HepG2 (cell line): ENCODE measurements around the gene GSK3A. TPM values are rescaled to one million over a fixed set of nuclear protein-coding genes. Genes with fewer than 3 reads are reported as not detected.

Source experiments
- ATAD3A ChIP-seq: sonication (generic); formaldehyde crosslinking; IDR thresholded peaks from 2 replicates; pipeline ENCODE4 v1.4.0; 2020; ENCODE audit warnings: missing genetic modification reagents
- ATF4 ChIP-seq, 2 experiments: fragments of 450-650 bp in 1 of 2; sonication (generic) in 1 of 2; formaldehyde crosslinking; IDR thresholded peaks; 2 replicates each; pipeline versions ENCODE4 v1.5.0 to v1.8.0; 2020 to 2022; ENCODE audit warnings: mild to moderate bottlenecking in 1 of 2, missing genetic modification reagents in 1 of 2
- ATRX ChIP-seq: sonication (generic); formaldehyde crosslinking; IDR thresholded peaks from 2 replicates; pipeline ENCODE4 v1.4.0; 2020; ENCODE audit warnings: missing genetic modification reagents, borderline replicate concordance
- GABPA ChIP-seq, 2 experiments: IDR thresholded peaks; 2 replicates each; pipeline ENCODE4 v1.6.1; 2011 to 2016; ENCODE audit warnings: low read depth in 2 of 2, low read length in 1 of 2, missing biosample characterization in 1 of 2, missing genetic modification characterization in 1 of 2
- HBP1 ChIP-seq: IDR thresholded peaks from 2 replicates; pipeline ENCODE4 v1.6.1; 2016; ENCODE audit warnings: low read depth, control low read depth
- MTERF4 ChIP-seq: sonication (generic); formaldehyde crosslinking; IDR thresholded peaks from 2 replicates; pipeline ENCODE4 v1.8.0; 2023; ENCODE audit warnings: mild to moderate bottlenecking, missing genetic modification reagents
- NBN ChIP-seq: fragments of 450-650 bp; conservative IDR thresholded peaks from 2 replicates; pipeline ENCODE4 v1.6.1; 2017
- NFKBIZ ChIP-seq: IDR thresholded peaks from 2 replicates; pipeline ENCODE4 v1.6.1; 2018; ENCODE audit warnings: missing genetic modification reagents, missing compliant biosample characterization
- NRL ChIP-seq: sonication (generic); formaldehyde crosslinking; IDR thresholded peaks from 2 replicates; pipeline ENCODE4 v1.5.0; 2020; ENCODE audit warnings: missing genetic modification reagents, mild to moderate bottlenecking, moderate library complexity, borderline replicate concordance
- PATZ1 ChIP-seq: sonication (generic); formaldehyde crosslinking; IDR thresholded peaks from 2 replicates; pipeline ENCODE4 v1.4.0; 2020; ENCODE audit warnings: missing genetic modification reagents
- RARA ChIP-seq: IDR thresholded peaks from 2 replicates; pipeline ENCODE4 v1.6.1; 2016; ENCODE audit warnings: missing genetic modification reagents, missing compliant biosample characterization
- RARG ChIP-seq: sonication (generic); formaldehyde crosslinking; IDR thresholded peaks from 2 replicates; pipeline ENCODE4 v1.4.0; 2020; ENCODE audit warnings: low read depth, mild to moderate bottlenecking, missing genetic modification reagents
- TP53 ChIP-seq: sonication (generic); formaldehyde crosslinking; conservative IDR thresholded peaks from 2 replicates; pipeline ENCODE4 v1.4.0; 2020; ENCODE audit warnings: missing genetic modification reagents
- ZFP36L1 ChIP-seq: sonication (generic); formaldehyde crosslinking; IDR thresholded peaks from 2 replicates; pipeline ENCODE4 v1.8.0; 2022; ENCODE audit warnings: mild to moderate bottlenecking, missing genetic modification reagents, moderate library complexity
- ZNF274 ChIP-seq: sonication (generic); formaldehyde crosslinking; IDR thresholded peaks from 2 replicates; pipeline ENCODE4 v1.5.1; 2020; ENCODE audit warnings: mild to moderate bottlenecking, missing genetic modification reagents
- ZNF292 ChIP-seq: sonication (generic); formaldehyde crosslinking; IDR thresholded peaks from 2 replicates; pipeline ENCODE4 v1.8.1; 2022; ENCODE audit warnings: mild to moderate bottlenecking, low read depth, missing genetic modification reagents, borderline replicate concordance
- ZNF446 ChIP-seq: sonication (generic); formaldehyde crosslinking; IDR thresholded peaks from 2 replicates; pipeline ENCODE4 v1.5.0; 2020; ENCODE audit warnings: mild to moderate bottlenecking, missing genetic modification reagents
- ZNF562 ChIP-seq: sonication (generic); formaldehyde crosslinking; IDR thresholded peaks from 2 replicates; pipeline ENCODE4 v1.8.0; 2022; ENCODE audit warnings: missing genetic modification reagents, borderline replicate concordance
- ZNF644 ChIP-seq: IDR thresholded peaks from 2 replicates; pipeline ENCODE4 v1.6.1; 2016; ENCODE audit warnings: low read depth
- ZNF75D ChIP-seq: sonication (generic); formaldehyde crosslinking; IDR thresholded peaks from 2 replicates; pipeline ENCODE4 v1.8.1; 2023; ENCODE audit warnings: missing genetic modification reagents, mild to moderate bottlenecking, borderline replicate concordance
- ZNF768 ChIP-seq: sonication (generic); formaldehyde crosslinking; IDR thresholded peaks from 2 replicates; pipeline ENCODE4 v1.4.0; 2020; ENCODE audit warnings: missing genetic modification reagents
- polyA plus RNA-seq, 8 experiments: library from polyadenylated mRNA; depleted of rRNA in 3 of 8; stranded (reverse) in 7 of 8; unstranded in 1 of 8; fragments of >200 nt; fragmentation: Illumina TruSeq in 4 of 8; extraction: Trizol in 4 of 8; gene quantifications; 2 replicates each; pipeline versions ENCODE4 v1.2.1 to v1.2.3, GENCODE V29; 2011 to 2016; ENCODE audit warnings: low read depth in 4 of 8, missing spikeins in 1 of 8, mixed read lengths in 1 of 8; ENCODE audit not compliant: insufficient read depth in 1 of 8
- total RNA-seq, 5 experiments: library from RNA; depleted of rRNA; stranded (reverse); fragments of >200 nt; fragmentation: Illumina TruSeq; extraction: Trizol; gene quantifications; 2 replicates each; pipeline ENCODE4 v1.2.3, GENCODE V29; 2016; ENCODE audit warnings: low read depth in 1 of 5
- TF ChIP-seq, protein P1 (sequence below): sonication (generic); formaldehyde crosslinking; IDR thresholded peaks from 2 replicates; pipeline ENCODE4 v1.4.0; 2020; ENCODE audit warnings: missing genetic modification reagents
- TF ChIP-seq, protein P2 (sequence below): sonication (generic); formaldehyde crosslinking; IDR thresholded peaks from 2 replicates; pipeline ENCODE4 v1.5.0; 2020; ENCODE audit warnings: mild to moderate bottlenecking, low read depth, missing genetic modification reagents, borderline replicate concordance

GSK3A gene
- total and polyA plus RNA-seq, 2 of the 13 experiments (the other 11 are each of a cell fraction or from before 2014, with no cell fraction given), result 16.9 to 52.5 TPM

GRCh38 chr19:42281827-42282762 is 39.7 kb upstream of the GSK3A start (continued):
- TF ChIP-seq ZFP36L1 (no peak), ZNF75D (CRISPR knock-in tag) (no peak), NFKBIZ (CRISPR knock-in tag) (no peak), MTERF4 (CRISPR knock-in tag) (no peak), ATAD3A (CRISPR knock-in tag) (no peak), GABPA (IDR thresholded peaks at IDR 0.05; ENCODE audit: low read depth, low read length) (no peak), GABPA (CRISPR knock-in tag; IDR thresholded peaks at IDR 0.05; ENCODE audit: low read depth) (no peak), ZNF446 (CRISPR knock-in tag) (no peak), ATRX (CRISPR knock-in tag) (no peak), RARA (CRISPR knock-in tag) (no peak), ZNF562 (no peak), HBP1 (CRISPR knock-in tag) (peak; percentile 73), RARG (CRISPR knock-in tag) (no peak), ZNF768 (no peak), ZNF644 (CRISPR knock-in tag) (no peak), ZNF292 (CRISPR knock-in tag) (no peak), PATZ1 (CRISPR knock-in tag) (peak; percentile 25; the same call in 1 of the 2 replicates), NRL (CRISPR knock-in tag) (no peak; the same call in 1 of the 2 replicates), TP53 (CRISPR knock-in tag) (no peak), ATF4 (CRISPR knock-in tag; IDR thresholded peaks at IDR 0.05) (no peak), ZNF274 (CRISPR knock-in tag) (0 out of 2 replicates have a peak, but pooled peaks have one; percentile 52), NBN (no peak)
- TF ChIP-seq, protein P1, sequence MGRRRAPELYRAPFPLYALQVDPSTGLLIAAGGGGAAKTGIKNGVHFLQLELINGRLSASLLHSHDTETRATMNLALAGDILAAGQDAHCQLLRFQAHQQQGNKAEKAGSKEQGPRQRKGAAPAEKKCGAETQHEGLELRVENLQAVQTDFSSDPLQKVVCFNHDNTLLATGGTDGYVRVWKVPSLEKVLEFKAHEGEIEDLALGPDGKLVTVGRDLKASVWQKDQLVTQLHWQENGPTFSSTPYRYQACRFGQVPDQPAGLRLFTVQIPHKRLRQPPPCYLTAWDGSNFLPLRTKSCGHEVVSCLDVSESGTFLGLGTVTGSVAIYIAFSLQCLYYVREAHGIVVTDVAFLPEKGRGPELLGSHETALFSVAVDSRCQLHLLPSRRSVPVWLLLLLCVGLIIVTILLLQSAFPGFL (CRISPR knock-in tag), result no peak
- TF ChIP-seq, protein P2, sequence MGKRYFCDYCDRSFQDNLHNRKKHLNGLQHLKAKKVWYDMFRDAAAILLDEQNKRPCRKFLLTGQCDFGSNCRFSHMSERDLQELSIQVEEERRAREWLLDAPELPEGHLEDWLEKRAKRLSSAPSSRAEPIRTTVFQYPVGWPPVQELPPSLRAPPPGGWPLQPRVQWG (CRISPR knock-in tag), result no peak
